G401 (cell line): ENCODE results near the gene SLC7A8. TPM values are rescaled to one million over a fixed set of nuclear protein-coding genes. Genes with fewer than 3 reads are reported as not detected.
"Not testable (repeated sequence)": the region's sequence is repeated elsewhere in the genome, so short reads cannot be mapped to it uniquely, and the experiment has no call there.

Source experiments
- DNase-seq: peaks from one replicate; pipeline ENCODE4 v3.0.0-alpha.2; 2015; ENCODE audit warnings: low spot score
- in situ Hi-C: cut with HindIII; loops from 2 replicates; pipeline ENCODE4 v1.10.0; 2016; ENCODE audit warnings: low sequenced_read_pairs, mixed read lengths
- total RNA-seq: library from RNA; depleted of rRNA; stranded (reverse); fragments of >200 nt; shearing (Covaris generic); gene quantifications from 2 replicates; pipeline ENCODE4 v1.2.3, GENCODE V29; 2014; rRNA removed

The SLC7A8 gene
- total RNA-seq = 14.5 and 15.9 TPM in 2 replicates

- in situ Hi-C loops = no loop called here
- peak; percentile 94 for DNase-seq
These were observed at the start of gene SLC7A8 for GRCh38 chr14:23183479-23183878. SLC7A8 (minus strand) TSS chr14:23183660; CDS start chr14:23182914, 746 bp downstream.

- DNase-seq, in situ Hi-C loops: not testable (repeated sequence)
These were observed 48.9 kb upstream of the SLC7A8 start for GRCh38 chr14:23232241-23232808.

DNA sequence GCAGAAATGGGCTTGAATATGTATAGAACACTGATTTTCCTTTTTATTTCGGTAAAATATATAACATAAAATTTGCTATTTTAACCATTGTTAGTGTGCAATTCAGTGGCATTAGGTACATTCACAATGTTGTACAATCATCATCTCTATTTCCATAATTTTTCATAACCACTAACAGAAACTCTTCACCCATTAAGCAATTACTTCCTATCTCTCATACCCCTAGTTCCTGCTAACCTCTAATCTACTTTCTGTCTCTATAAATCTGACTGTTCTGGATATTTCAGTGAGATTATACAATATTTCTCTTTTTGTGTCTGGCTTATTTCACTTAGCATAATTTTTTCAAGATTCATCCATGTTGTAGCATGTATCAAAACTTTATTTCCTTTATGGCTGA lies 45.4 kb upstream of the SLC7A8 start:
- no peak for DNase-seq
- in situ Hi-C loops = no loop called here

GRCh38 chr14:23227566-23227965 lies 44.1 kb upstream of the SLC7A8 start:
- DNase-seq = no peak
- in situ Hi-C loops = no loop called here

DNA sequence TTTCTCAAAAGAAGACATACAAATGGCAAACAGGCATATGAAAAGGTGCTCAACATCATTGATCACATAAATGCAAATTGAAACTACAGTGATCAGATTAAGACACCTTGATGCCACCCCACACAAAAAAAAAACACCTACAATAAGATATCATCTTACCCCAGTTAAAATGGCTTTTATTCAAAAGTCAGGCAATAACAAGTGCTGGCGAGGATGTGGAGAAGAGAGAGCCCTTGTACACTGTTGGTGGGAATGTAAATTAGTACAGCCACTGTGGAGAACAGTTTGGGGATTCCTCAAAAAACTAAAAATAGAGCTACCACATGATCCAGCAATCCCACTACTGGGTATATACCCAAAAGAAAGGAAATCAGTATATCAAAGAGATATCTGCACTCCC lies 41.5 kb upstream of the SLC7A8 start:
- in situ Hi-C loops, DNase-seq: not testable (repeated sequence)

GRCh38 chr14:23219075-23219474 lies 35.6 kb upstream of the SLC7A8 start:
- in situ Hi-C loops = no loop called here

GRCh38 chr14:23217032-23218020 lies 33.9 kb upstream of the SLC7A8 start:
- DNase-seq = no peak
- in situ Hi-C loops = no loop called here

More at GRCh38 chr14:23219075-23219474, 35.6 kb upstream of the SLC7A8 start:
- no peak for DNase-seq

DNA sequence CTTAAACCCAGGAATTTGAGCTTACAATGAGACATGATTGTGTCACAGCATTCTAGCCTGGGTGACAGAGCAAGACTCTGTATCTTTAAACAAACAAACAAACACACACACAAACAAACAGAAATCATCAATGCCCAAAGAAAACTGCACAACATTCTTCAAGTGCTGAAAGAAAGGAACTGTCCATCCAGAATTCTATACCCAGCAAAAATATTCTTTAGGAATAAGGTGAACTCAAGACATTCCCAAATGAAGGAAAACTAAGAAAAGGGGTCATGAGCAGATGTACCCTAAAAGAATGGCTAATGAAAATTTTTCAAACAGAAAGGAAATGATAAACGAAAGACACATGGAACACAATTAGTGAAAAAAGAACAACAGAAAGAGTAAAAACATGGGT lies 32.0 kb upstream of the SLC7A8 start:
- in situ Hi-C loops = no loop called here
- no peak for DNase-seq

DNA sequence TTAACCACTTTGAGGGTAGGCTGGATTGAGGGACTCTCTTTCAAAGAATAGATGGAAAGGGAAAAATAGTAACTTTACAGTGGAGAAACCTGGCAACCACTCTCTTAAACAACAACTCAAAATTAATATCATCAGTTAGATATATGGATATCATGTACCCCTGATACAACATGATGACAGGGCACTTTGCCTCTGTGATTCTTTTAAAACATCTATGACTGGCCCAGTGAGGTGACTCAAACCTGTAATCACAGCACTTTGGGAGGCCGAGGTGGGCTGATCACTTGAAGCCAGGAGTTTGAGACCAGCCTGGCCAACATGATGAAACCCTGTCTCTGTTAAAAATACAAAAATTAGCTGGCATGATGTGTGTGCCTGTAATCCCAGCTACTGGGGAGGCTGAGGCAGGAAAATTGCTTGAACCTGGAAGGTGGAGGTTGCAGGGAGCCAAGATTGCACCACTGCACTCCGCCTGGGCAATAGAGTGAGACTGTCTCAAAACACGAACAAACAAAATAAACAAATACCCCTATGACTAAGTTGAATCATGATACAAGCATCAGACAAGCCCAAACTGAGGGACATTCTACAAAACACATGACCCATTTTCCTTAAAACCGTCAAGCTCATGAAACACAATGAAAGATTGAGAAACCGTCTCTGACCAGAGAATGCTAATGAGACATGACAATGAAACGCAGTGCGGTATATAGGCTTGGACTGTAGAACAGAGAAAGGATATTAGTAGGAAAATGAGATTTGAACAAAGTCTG lies 26.4 kb upstream of the SLC7A8 start:
- DNase-seq = no peak
- in situ Hi-C loops = no loop called here

DNA sequence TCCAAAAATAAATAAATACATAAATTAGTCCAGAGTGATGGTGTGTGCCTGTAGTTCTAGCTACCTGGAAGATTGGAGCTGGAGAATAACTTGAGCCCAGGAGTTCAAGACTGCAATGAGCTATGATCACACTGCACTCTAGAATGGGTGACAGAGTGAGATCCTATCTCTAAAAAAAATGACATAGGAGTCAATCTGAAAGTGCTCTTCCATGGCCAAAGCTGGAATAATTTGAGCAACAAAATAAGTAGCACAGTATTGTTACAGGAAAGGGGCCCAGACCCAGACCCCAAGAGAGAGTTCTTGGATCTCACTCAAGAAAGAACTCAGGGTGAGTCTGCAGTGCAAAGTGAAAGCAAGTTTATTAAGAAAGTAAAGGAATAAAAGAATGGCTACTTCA lies 24.9 kb upstream of the SLC7A8 start:
- no peak for DNase-seq
- in situ Hi-C loops = no loop called here

GRCh38 chr14:23207146-23207540 lies 23.7 kb upstream of the SLC7A8 start:
- no peak for DNase-seq
- in situ Hi-C loops = no loop called here

DNA sequence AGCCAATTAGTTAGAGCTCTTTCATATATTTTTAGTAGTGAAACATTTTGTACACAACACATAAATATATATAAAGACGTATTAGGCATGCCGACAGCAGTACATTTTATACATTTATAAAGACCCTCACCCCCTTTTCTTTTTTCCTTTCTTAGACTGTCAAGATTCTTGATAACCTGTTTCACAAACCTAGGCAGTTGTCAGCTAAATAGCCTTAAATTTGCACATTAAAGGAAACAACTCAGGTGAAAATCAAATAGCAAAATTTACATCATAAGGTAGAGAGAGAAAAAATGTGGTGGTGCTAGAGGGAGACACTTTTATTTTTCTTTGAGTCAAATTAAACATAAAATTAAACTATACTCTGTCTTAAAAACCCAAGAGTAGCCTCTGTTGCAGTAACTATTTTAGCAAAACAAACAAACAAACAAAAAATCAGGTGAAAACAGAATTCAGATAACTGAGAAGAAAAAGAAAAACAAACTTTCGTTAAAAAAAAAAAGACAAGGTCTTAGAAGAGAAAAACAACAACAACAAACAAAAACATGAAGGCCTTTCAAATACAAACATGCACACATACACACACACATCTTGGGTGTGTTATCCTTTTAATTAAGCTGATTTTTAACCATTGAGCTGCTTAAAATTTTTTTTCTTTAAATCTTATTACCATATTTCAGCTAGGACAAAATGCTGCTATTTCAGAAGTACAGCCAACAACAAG lies 23.1 kb upstream of the SLC7A8 start:
- in situ Hi-C loops = no loop called here
- DNase-seq = no peak

DNA sequence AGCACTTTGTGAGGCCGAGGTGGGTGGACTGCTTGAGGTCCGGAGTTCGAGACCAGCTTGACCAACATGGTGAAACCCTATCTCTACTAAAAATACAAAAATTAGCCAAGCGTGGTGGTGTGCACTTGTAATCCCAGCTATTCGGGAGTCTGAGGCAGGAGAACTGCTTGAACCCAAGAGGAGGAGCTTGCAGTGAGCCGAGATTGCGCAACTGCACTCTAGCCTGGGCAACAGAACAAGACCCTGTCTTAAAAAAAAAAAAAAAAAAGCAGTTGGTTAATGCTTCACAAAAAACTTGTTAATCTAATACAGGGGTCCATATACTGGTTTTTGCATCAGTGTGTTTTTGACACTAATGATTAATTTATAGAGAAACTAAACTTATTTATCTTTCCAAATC lies 18.5 kb upstream of the SLC7A8 start:
- in situ Hi-C loops = no loop called here
- no peak for DNase-seq

DNA sequence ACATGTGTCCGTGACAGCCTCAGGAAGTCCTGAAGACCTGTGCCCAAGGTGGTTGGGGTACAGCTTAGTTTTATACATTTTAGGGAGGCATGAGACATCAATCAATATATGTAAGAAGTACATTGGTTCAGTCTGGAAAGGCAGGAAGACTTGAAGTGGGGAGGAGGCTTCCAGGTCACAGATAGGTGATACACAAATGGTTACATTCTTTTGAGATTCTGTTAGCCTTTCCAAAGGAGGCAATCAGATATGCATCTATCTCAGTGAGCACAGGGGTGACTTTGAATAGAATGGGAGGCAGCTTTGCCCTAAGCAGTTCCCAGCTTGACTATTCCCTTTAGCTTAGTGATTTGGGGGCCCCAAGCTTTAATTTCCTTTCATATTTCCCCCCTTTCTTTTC lies 15.7 kb upstream of the SLC7A8 start:
- in situ Hi-C loops, DNase-seq: not testable (repeated sequence)

- in situ Hi-C loops, DNase-seq: not testable (repeated sequence)
These were observed 13.0 kb upstream of the SLC7A8 start for GRCh38 chr14:23196487-23196886.

- in situ Hi-C loops = no loop called here
- no peak for DNase-seq
These were observed 12.2 kb upstream of the SLC7A8 start for GRCh38 chr14:23195552-23196101.

DNA sequence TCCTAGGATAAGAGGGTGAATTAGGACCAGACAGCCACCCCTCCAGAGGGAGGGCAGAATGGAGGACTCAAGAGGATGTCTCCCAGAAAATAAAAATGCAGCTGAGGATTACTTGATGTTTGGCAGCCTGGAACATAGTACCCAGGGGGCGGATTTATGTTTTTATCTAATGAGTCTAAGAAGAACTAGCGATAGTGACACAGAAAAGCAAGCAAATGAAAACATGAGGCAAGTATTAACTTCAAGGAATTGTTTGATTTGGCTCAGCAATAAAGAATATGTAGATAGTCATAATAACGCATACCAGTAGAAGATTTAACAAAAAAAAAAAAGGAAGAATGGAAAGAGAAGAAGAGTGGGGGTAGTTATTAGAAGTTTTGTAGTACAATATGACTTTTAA lies 10.0 kb upstream of the SLC7A8 start:
- in situ Hi-C loops = no loop called here
- no peak for DNase-seq

- in situ Hi-C loops = no loop called here
- no peak for DNase-seq
These were observed 4.5 kb upstream of the SLC7A8 start for GRCh38 chr14:23187925-23188324.
